ENCODE data around the gene DPP4. TPM values are rescaled to one million over a fixed set of nuclear protein-coding genes. Genes with fewer than 3 reads are reported as not detected.
A peak's percentile ranks its signal among the peaks of the same experiment; 100 is the strongest.

DPP4 gene
- total RNA-seq, 1 experiment from 2014 or later, result 2.8 TPM

- H3K9me3 Mint-ChIP-seq, result no peaks in the 10 kb centered on the region
These were observed 73.6 kb downstream of the DPP4 start for GRCh38 chr2:162000431-162000830.

More at GRCh38 chr2:162000431-162000830, 73.6 kb downstream of the DPP4 start:
- no peak overlapping the region for H3T11ph ChIP-seq (ENCODE audit: low read length)
- H2AFZ ChIP-seq (ENCODE audit: low read length), result no peak overlapping the region
- no peak overlapping the region for H4K8ac ChIP-seq (replicated peaks; ENCODE audit: insufficient read length, low read depth, low read length)
- H2BK20ac ChIP-seq (ENCODE audit: low read depth, low read length, poor library complexity, severe bottlenecking), result no peak overlapping the region
- 0 out of 3 replicates have a peak, but pooled peaks have one; percentile 2 for TF ChIP-seq CTCF (conservative IDR thresholded peaks at IDR 0.05)
- no peak overlapping the region for H3K27ac ChIP-seq (ENCODE audit: insufficient read length, low read depth, low read length)
- H3K9me3 ChIP-seq (ENCODE audit: control insufficient read depth, low read depth, low read length), result no peaks in the 10 kb centered on the region
- no peak overlapping the region; a peak in 1 of 7 replicates for H3K27ac Mint-ChIP-seq
- H2BK15ac ChIP-seq (ENCODE audit: low read depth, low read length), result no peak overlapping the region
- peaks cover 0 to 4% (median 0%) of the 10 kb centered on the region in 3 experiments; a peak in 2 of 7 replicates for H3K36me3 Mint-ChIP-seq (ENCODE audit: insufficient read depth in 1 of 3, low read depth in 3 of 3)
- peaks cover 9% of the 10 kb centered on the region; the same call in 1 of the 2 replicates for H3K4me1 ChIP-seq (ENCODE audit: insufficient read depth, low read length)
- no peak overlapping the region for H3K23ac ChIP-seq (ENCODE audit: insufficient read length, low read depth, low read length)
- no peak overlapping the region for H3K18ac ChIP-seq (ENCODE audit: insufficient read length, low read depth, low read length)
- H3K4me2 ChIP-seq (ENCODE audit: insufficient read depth, insufficient read length, low read length), result no peak overlapping the region
- H2BK12ac ChIP-seq (ENCODE audit: insufficient read length, low read depth, low read length), result no peak overlapping the region
- H3K23me2 ChIP-seq (ENCODE audit: insufficient read length, low read depth, low read length, poor library complexity, severe bottlenecking), result no peaks in the 10 kb centered on the region
- H2BK5ac ChIP-seq (ENCODE audit: insufficient read length, low read length), result no peak overlapping the region
- no peaks in the 10 kb centered on the region for H3K27me3 ChIP-seq (ENCODE audit: insufficient read depth, low read length)
- no peak overlapping the region for H4K91ac ChIP-seq (ENCODE audit: insufficient read length, low read depth, low read length)
- H3K79me1 ChIP-seq (ENCODE audit: insufficient read depth, low read depth, low read length, poor library complexity, severe bottlenecking), result no peaks in the 10 kb centered on the region
- no peak overlapping the region for H3K14ac ChIP-seq (ENCODE audit: insufficient read depth, low read length)
- no peak overlapping the region for H3K56ac ChIP-seq (ENCODE audit: insufficient read length, low read depth, low read length)
- H3K9ac ChIP-seq (ENCODE audit: extremely low read depth, insufficient read length, low read length), result no peak overlapping the region
- no peaks in the 10 kb centered on the region for H3K27me3 Mint-ChIP-seq (ENCODE audit: low read depth)
- no peak overlapping the region for H2AK5ac ChIP-seq (ENCODE audit: insufficient read length, low read length)
- WGBS (ENCODE audit: extremely low coverage, insufficient read length, low lambda C conversion rate), result no CpG with 5 or more reads among the region's 1 CpG
- no peak overlapping the region for H3K4me3 Mint-ChIP-seq
- H4K5ac ChIP-seq (ENCODE audit: insufficient read length, low read depth, low read length), result no peak overlapping the region
- no peaks in the 10 kb centered on the region for H3K79me2 ChIP-seq (ENCODE audit: insufficient read depth, low read length)
- H4K20me1 ChIP-seq (ENCODE audit: control insufficient read depth, insufficient read depth, insufficient read length), result no peaks in the 10 kb centered on the region
- DNase-seq, result no peak
- H3K4ac ChIP-seq (ENCODE audit: low read depth, low read length), result no peak overlapping the region
- H3K4me1 Mint-ChIP-seq, result peaks cover 44 to 48% of the 10 kb centered on the region in 2 experiments
- H2BK120ac ChIP-seq (ENCODE audit: low read depth, low read length, poor library complexity, severe bottlenecking), result no peak overlapping the region

All from H9 (cell line).